ENCODE results near the gene NPAS3.

- no peak for TF ChIP-seq CTCF (IDR thresholded peaks at IDR 0.05; ENCODE audit: low read depth, low read length)
- no peak for TF ChIP-seq EZH2phosphoT487 (IDR thresholded peaks at IDR 0.05; ENCODE audit: low read depth)
Measured at GRCh38 chr14:33726685-33727084, 788.0 kb downstream of the NPAS3 start.

Data from OCI-LY3 (cell line).